HFFc6 (cell line): ENCODE data around the gene RBM23. TPM values are rescaled to one million over a fixed set of nuclear protein-coding genes. Genes with fewer than 3 reads are reported as not detected.

Source experiments
- DNase-seq: peaks from one replicate; pipeline ENCODE4 v3.0.0-alpha.2; 2018
- H3K27ac Mint-ChIP-seq: 2 replicates; pipeline ENCODE4 v1.8.0; 2020; ENCODE audit warnings: mild to moderate bottlenecking, mixed read lengths
- H3K27me3 Mint-ChIP-seq: 2 replicates; pipeline ENCODE4 v1.8.0; 2021; ENCODE audit warnings: mild to moderate bottlenecking, moderate library complexity, mixed read lengths; ENCODE audit not compliant: insufficient read depth
- H3K36me3 Mint-ChIP-seq: 2 replicates; pipeline ENCODE4 v1.8.0; 2021; ENCODE audit warnings: low read depth, mixed read lengths
- H3K4me1 Mint-ChIP-seq: 2 replicates; pipeline ENCODE4 v1.8.0; 2020; ENCODE audit warnings: low read depth, mixed read lengths
- H3K4me3 Mint-ChIP-seq: 2 replicates; pipeline ENCODE4 v1.8.0; 2020; ENCODE audit warnings: mild to moderate bottlenecking, moderate library complexity, mixed read lengths
- H3K9me3 Mint-ChIP-seq: 2 replicates; pipeline ENCODE4 v1.8.0; 2020; ENCODE audit warnings: mild to moderate bottlenecking, mixed read lengths
- CTCF ChIP-seq: fragments of 200-600 bp; sonication (generic); IDR thresholded peaks from 2 replicates; pipeline ENCODE4 v1.5.0; 2021; ENCODE audit warnings: antibody characterized with exemption, mild to moderate bottlenecking
- total RNA-seq, 6 experiments: library from RNA; stranded (reverse); fragmentation: NEBNext Ultra II Directional; extraction: Animal tissue kit (Norgen Biotek cat#: 25700); gene quantifications; 2 replicates in 1 of 6; 3 replicates in 5 of 6; pipeline ENCODE4 v1.2.3, GENCODE V29; 2021

Gene RBM23
- total RNA-seq, 6 experiments from 2014 or later, result 43.5 to 56.8 (median 52.2) TPM

GRCh38 chr14:22872833-22873520 is 46.0 kb downstream of the RBM23 start:
- peaks cover 1% of the 10 kb centered on the region; the same call in 1 of the 2 replicates for H3K27me3 Mint-ChIP-seq
- no peaks in the 10 kb centered on the region for H3K9me3 Mint-ChIP-seq
- peak overlapping the region; percentile 91 for H3K4me3 Mint-ChIP-seq
- peaks cover 30% of the 10 kb centered on the region for H3K4me1 Mint-ChIP-seq
- peaks cover 22% of the 10 kb centered on the region for H3K36me3 Mint-ChIP-seq
- DNase-seq, result peak; percentile 34
- peak overlapping the region; percentile 88 for H3K27ac Mint-ChIP-seq
- 0 out of 2 replicates have a peak, but pooled peaks have one; percentile 4 for TF ChIP-seq CTCF

- TF ChIP-seq CTCF, result peak; percentile 95
- H3K36me3 Mint-ChIP-seq, result peaks cover 17% of the 10 kb centered on the region
- H3K27ac Mint-ChIP-seq, result peak overlapping the region; percentile 97
- peaks cover 1% of the 10 kb centered on the region; the same call in 1 of the 2 replicates for H3K27me3 Mint-ChIP-seq
- H3K4me1 Mint-ChIP-seq, result peaks cover 30% of the 10 kb centered on the region
- peak; percentile 76 for DNase-seq
- H3K9me3 Mint-ChIP-seq, result no peaks in the 10 kb centered on the region
- peak overlapping the region; percentile 91 for H3K4me3 Mint-ChIP-seq
Observed at GRCh38 chr14:22872033-22872832, 46.7 kb downstream of the RBM23 start.

GRCh38 chr14:22871224-22872032 is 47.5 kb downstream of the RBM23 start, which contains the start of gene LRP10:
Gene LRP10 (plus strand): TSS chr14:22871740. CDS start chr14:22872304, 564 bp downstream.
- Mint-ChIP-seq H3K9me3 (no peaks in the 10 kb centered on the region), H3K4me3 (peak within 1 kb of the TSS; percentile 91), H3K27ac (peak within 1 kb of the TSS; percentile 97), H3K4me1 (peaks cover 30% of the 10 kb centered on the region), H3K36me3 (peaks cover 17% of the 10 kb centered on the region), H3K27me3 (peaks cover 1% of the 10 kb centered on the region; the same call in 1 of the 2 replicates)
- TF ChIP-seq CTCF, result no peak
- peak; percentile 80 for DNase-seq

GRCh38 chr14:22870811-22871223 is 48.1 kb downstream of the RBM23 start:
- peak overlapping the region; percentile 91 for H3K4me3 Mint-ChIP-seq
- H3K27ac Mint-ChIP-seq, result peak overlapping the region; percentile 97
- peaks cover 12% of the 10 kb centered on the region for H3K36me3 Mint-ChIP-seq
- peaks cover 1% of the 10 kb centered on the region; the same call in 1 of the 2 replicates for H3K27me3 Mint-ChIP-seq
- no peaks in the 10 kb centered on the region for H3K9me3 Mint-ChIP-seq
- H3K4me1 Mint-ChIP-seq, result peaks cover 36% of the 10 kb centered on the region
- no peak for TF ChIP-seq CTCF
- DNase-seq, result no peak

GRCh38 chr14:22866874-22867273 is 52.1 kb downstream of the RBM23 start:
- DNase-seq, result no peak
- Mint-ChIP-seq H3K4me1 (peaks cover 21% of the 10 kb centered on the region), H3K9me3 (peaks cover 3% of the 10 kb centered on the region), H3K27me3 (peaks cover 2% of the 10 kb centered on the region), H3K36me3 (peaks cover 3% of the 10 kb centered on the region; the same call in 1 of the 2 replicates), H3K4me3 (no peak overlapping the region), H3K27ac (no peak overlapping the region)
- no peak for TF ChIP-seq CTCF
